HEK293 (cell line): ENCODE measurements around the gene SLC39A13.

Experiments used
- CTCF ChIA-PET: fragments of 350-600 bp; formaldehyde crosslinking; extraction: SDS; loops from one replicate; lab custom pipeline; 2021; ENCODE audit warnings: antibody characterized with exemption; lab: Yijun Ruan, JAX
- POLR2A ChIA-PET: fragments of 300-600 bp; formaldehyde crosslinking; extraction: SDS; loops from one replicate; lab custom pipeline; 2020; ENCODE audit warnings: antibody characterized with exemption, inconsistent platforms; lab: Yijun Ruan, JAX
- H3K27ac ChIP-seq: fragments of 200-500 bp; sonication (Bioruptor generic); 2 replicates; pipeline ENCODE4 v1.5.1; 2014; ENCODE audit warnings: low read depth, low read length, control low read depth, inconsistent platforms; ENCODE audit errors: extremely low read depth
- H3K36me3 ChIP-seq, 2 experiments: fragments of 200-500 bp in 1 of 2; sonication (Bioruptor generic) in 1 of 2; 1 replicate in 1 of 2; 2 replicates in 1 of 2; pipeline ENCODE4 v1.5.1; 2014 to 2017; ENCODE audit warnings: inconsistent platforms in 2 of 2, low read length in 2 of 2; ENCODE audit not compliant: control insufficient read depth in 2 of 2, insufficient read depth in 1 of 2
- H3K4me1 ChIP-seq: fragments of 200-500 bp; sonication (Bioruptor generic); 2 replicates; pipeline ENCODE4 v1.5.1; 2014; ENCODE audit warnings: mild to moderate bottlenecking, low read length, inconsistent platforms; ENCODE audit not compliant: control insufficient read depth, insufficient read depth
- H3K4me3 ChIP-seq: 2 replicates; pipeline ENCODE4 v1.5.1; 2011; ENCODE audit warnings: low read depth, mild to moderate bottlenecking, control low read depth, low read length, moderate library complexity
- H3K9me3 ChIP-seq: fragments of 200-500 bp; sonication (Bioruptor generic); 2 replicates; pipeline ENCODE4 v1.5.1; 2014; ENCODE audit warnings: low read depth, low read length, inconsistent platforms; ENCODE audit not compliant: control insufficient read depth, insufficient read depth
- EGR2 ChIP-seq: fragments of 450-650 bp; formaldehyde crosslinking; IDR thresholded peaks from 2 replicates; pipeline ENCODE4 v1.5.1; 2016; ENCODE audit warnings: low read depth, missing biosample characterization, missing genetic modification characterization
- FEZF1 ChIP-seq: fragments of 450-650 bp; formaldehyde crosslinking; IDR thresholded peaks from 2 replicates; pipeline ENCODE4 v1.5.1; 2016; ENCODE audit warnings: missing biosample characterization, missing genetic modification characterization
- GLIS2 ChIP-seq: fragments of 450-650 bp; formaldehyde crosslinking; IDR thresholded peaks from 2 replicates; pipeline ENCODE4 v1.5.1; 2016; ENCODE audit warnings: missing biosample characterization, missing genetic modification characterization
- KLF17 ChIP-seq: fragments of 450-650 bp; formaldehyde crosslinking; IDR thresholded peaks from 2 replicates; pipeline ENCODE4 v1.5.1; 2016; ENCODE audit warnings: missing biosample characterization, missing genetic modification characterization
- KLF7 ChIP-seq: fragments of 450-650 bp; formaldehyde crosslinking; IDR thresholded peaks from 2 replicates; pipeline ENCODE4 v1.5.1; 2016; ENCODE audit warnings: missing biosample characterization, missing genetic modification characterization, borderline replicate concordance
- KLF8 ChIP-seq: fragments of 450-650 bp; formaldehyde crosslinking; IDR thresholded peaks from 2 replicates; pipeline ENCODE4 v1.5.1; 2016; ENCODE audit warnings: missing biosample characterization, missing genetic modification characterization
- PRDM10 ChIP-seq: fragments of 450-650 bp; formaldehyde crosslinking; IDR thresholded peaks from 2 replicates; pipeline ENCODE4 v1.5.1; 2016; ENCODE audit warnings: missing biosample characterization, missing genetic modification characterization
- TRIM28 ChIP-seq: IDR thresholded peaks from 2 replicates; pipeline ENCODE4 v1.6.1; 2011; ENCODE audit warnings: low read length, control low read depth, borderline replicate concordance
- ZBTB17 ChIP-seq: fragments of 450-650 bp; formaldehyde crosslinking; IDR thresholded peaks from 2 replicates; pipeline ENCODE4 v1.5.1; 2016; ENCODE audit warnings: missing biosample characterization, missing genetic modification characterization
- ZNF157 ChIP-seq: fragments of 450-650 bp; formaldehyde crosslinking; IDR thresholded peaks from 2 replicates; pipeline ENCODE4 v1.5.1; 2016; ENCODE audit warnings: missing biosample characterization, missing genetic modification characterization
- ZNF175 ChIP-seq: fragments of 450-650 bp; formaldehyde crosslinking; IDR thresholded peaks from 2 replicates; pipeline ENCODE4 v1.5.1; 2016; ENCODE audit warnings: missing biosample characterization, missing genetic modification characterization
- ZNF202 ChIP-seq: fragments of 450-650 bp; formaldehyde crosslinking; IDR thresholded peaks from 2 replicates; pipeline ENCODE4 v1.5.1; 2016; ENCODE audit warnings: missing biosample characterization, missing genetic modification characterization, borderline replicate concordance
- ZNF248 ChIP-seq: fragments of 450-650 bp; formaldehyde crosslinking; IDR thresholded peaks from 2 replicates; pipeline ENCODE4 v1.5.1; 2017; ENCODE audit warnings: missing biosample characterization, missing genetic modification characterization
- ZNF292 ChIP-seq: fragments of 450-650 bp; formaldehyde crosslinking; IDR thresholded peaks from 2 replicates; pipeline ENCODE4 v1.5.1; 2016; ENCODE audit warnings: low read depth, missing biosample characterization, missing genetic modification characterization, borderline replicate concordance
- ZNF335 ChIP-seq: fragments of 450-650 bp; formaldehyde crosslinking; conservative IDR thresholded peaks from 2 replicates; pipeline ENCODE4 v1.5.1; 2016; ENCODE audit warnings: missing biosample characterization, missing genetic modification characterization
- ZNF341 ChIP-seq: fragments of 450-650 bp; formaldehyde crosslinking; IDR thresholded peaks from 2 replicates; pipeline ENCODE4; 2016; ENCODE audit warnings: low read depth, missing biosample characterization, missing genetic modification characterization
- ZNF529 ChIP-seq: fragments of 450-650 bp; formaldehyde crosslinking; IDR thresholded peaks from 2 replicates; pipeline ENCODE4 v1.5.1; 2017; ENCODE audit warnings: missing genetic modification characterization, missing biosample characterization; ENCODE audit not compliant: insufficient replicate concordance
- ZNF544 ChIP-seq: fragments of 450-650 bp; formaldehyde crosslinking; IDR thresholded peaks from 2 replicates; pipeline ENCODE4 v1.5.0; 2017; ENCODE audit warnings: missing biosample characterization, missing genetic modification characterization
- ZNF549 ChIP-seq: fragments of 450-650 bp; IDR thresholded peaks from 2 replicates; pipeline ENCODE4 v1.5.1; 2018; ENCODE audit warnings: missing biosample characterization, missing genetic modification characterization, mild to moderate bottlenecking, inconsistent platforms, moderate library complexity
- ZNF626 ChIP-seq: fragments of 450-650 bp; sonication (Bioruptor Pico); formaldehyde crosslinking; IDR thresholded peaks from 2 replicates; pipeline ENCODE4 v1.5.1; 2018; ENCODE audit warnings: missing biosample characterization, missing genetic modification characterization, inconsistent platforms
- ZNF639 ChIP-seq: fragments of 450-650 bp; formaldehyde crosslinking; IDR thresholded peaks from 2 replicates; pipeline ENCODE4 v1.5.1; 2016; ENCODE audit warnings: missing biosample characterization, missing genetic modification characterization
- ZNF704 ChIP-seq: fragments of 450-650 bp; formaldehyde crosslinking; IDR thresholded peaks from 2 replicates; pipeline ENCODE4 v1.5.1; 2016; ENCODE audit warnings: missing biosample characterization, missing genetic modification characterization
- TF ChIP-seq, protein P1 (sequence below): fragments of 450-650 bp; formaldehyde crosslinking; IDR thresholded peaks from 2 replicates; pipeline ENCODE4 v1.5.1; 2016; ENCODE audit warnings: missing biosample characterization, missing genetic modification characterization

The SLC39A13 gene

GRCh38 chr11:47415091-47415854 lies 6.9 kb downstream of the SLC39A13 start:
- H3K36me3 ChIP-seq = peaks cover 0 to 79% of the 10 kb centered on the region in 2 experiments; a peak in 2 of 3 replicates
- ChIA-PET POLR2A (interaction anchor here (0.6 to 1.3 kb wide), 3 partner anchors 11 to 252 kb away, joined by 3 to 12 read pairs (median 3); partner anchors contain the start of gene PSMC3), CTCF (interaction anchor here (2.0 kb wide), 1 partner anchor 42 kb away, joined by 5 read pairs; no protein-coding TSS in a partner anchor)
- no peaks in the 10 kb centered on the region for H3K9me3 ChIP-seq
- H3K4me3 ChIP-seq = no peak overlapping the region
- H3K27ac ChIP-seq = peak overlapping the region; percentile 34
- no peaks in the 10 kb centered on the region for H3K4me1 ChIP-seq
- TF ChIP-seq ZBTB17 (tag by site-specific recombination) = peak; percentile 15; the same call in 1 of the 2 replicates
- no peak for TF ChIP-seq ZNF544 (tag by site-specific recombination)
- peak; percentile 28; the same call in 1 of the 2 replicates for TF ChIP-seq ZNF341 (tag by site-specific recombination)

- H3K36me3 ChIP-seq = peaks cover 0 to 79% of the 10 kb centered on the region in 2 experiments; a peak in 2 of 3 replicates
- peak overlapping the region; percentile 34 for H3K27ac ChIP-seq
- no peaks in the 10 kb centered on the region for H3K4me1 ChIP-seq
- CTCF ChIA-PET = interaction anchor here (2.0 kb wide), 1 partner anchor 43 kb away, joined by 5 read pairs; no protein-coding TSS in a partner anchor
- no peaks in the 10 kb centered on the region for H3K9me3 ChIP-seq
- no peak overlapping the region for H3K4me3 ChIP-seq
- POLR2A ChIA-PET = interaction anchor here (0.6 to 1.3 kb wide), 4 partner anchors 10 to 253 kb away, joined by 3 to 12 read pairs (median 3); partner anchors contain the start of gene PSMC3
- TF ChIP-seq ZNF529 (tag by site-specific recombination) (no peak), FEZF1 (tag by site-specific recombination) (peak; percentile 62), EGR2 (no peak; the same call in 1 of the 2 replicates), KLF7 (tag by site-specific recombination) (no peak), KLF8 (0 out of 2 replicates have a peak, but pooled peaks have one; percentile 48), ZNF248 (no peak), ZNF157 (tag by site-specific recombination) (no peak), PRDM10 (tag by site-specific recombination) (no peak), ZNF292 (no peak), ZNF626 (tag by site-specific recombination) (no peak), TRIM28 (no peak), ZNF549 (tag by site-specific recombination) (no peak), ZNF335 (tag by site-specific recombination) (peak; percentile 85), KLF17 (tag by site-specific recombination) (peak; percentile 59; the same call in 1 of the 2 replicates), GLIS2 (peak; percentile 42; the same call in 1 of the 2 replicates), ZNF639 (tag by site-specific recombination) (no peak), ZNF704 (tag by site-specific recombination) (no peak), ZNF175 (tag by site-specific recombination) (no peak), ZNF202 (tag by site-specific recombination) (no peak)
- TF ChIP-seq, protein P1, sequence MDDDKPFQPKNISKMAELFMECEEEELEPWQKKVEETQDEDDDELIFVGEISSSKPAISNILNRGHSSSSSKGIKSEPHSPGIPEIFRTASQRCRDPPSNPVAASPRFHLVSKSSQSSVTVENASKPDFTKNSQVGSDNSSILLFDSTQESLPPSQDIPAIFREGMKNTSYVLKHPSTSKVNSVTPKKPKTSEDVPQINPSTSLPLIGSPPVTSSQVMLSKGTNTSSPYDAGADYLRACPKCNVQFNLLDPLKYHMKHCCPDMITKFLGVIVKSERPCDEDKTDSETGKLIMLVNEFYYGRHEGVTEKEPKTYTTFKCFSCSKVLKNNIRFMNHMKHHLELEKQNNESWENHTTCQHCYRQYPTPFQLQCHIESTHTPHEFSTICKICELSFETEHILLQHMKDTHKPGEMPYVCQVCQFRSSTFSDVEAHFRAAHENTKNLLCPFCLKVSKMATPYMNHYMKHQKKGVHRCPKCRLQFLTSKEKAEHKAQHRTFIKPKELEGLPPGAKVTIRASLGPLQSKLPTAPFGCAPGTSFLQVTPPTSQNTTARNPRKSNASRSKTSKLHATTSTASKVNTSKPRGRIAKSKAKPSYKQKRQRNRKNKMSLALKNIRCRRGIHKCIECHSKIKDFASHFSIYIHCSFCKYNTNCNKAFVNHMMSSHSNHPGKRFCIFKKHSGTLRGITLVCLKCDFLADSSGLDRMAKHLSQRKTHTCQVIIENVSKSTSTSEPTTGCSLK (tag by site-specific recombination) = no peak
These were observed 7.6 kb downstream of the SLC39A13 start for GRCh38 chr11:47415949-47416472.
